Mammary epithelial cell (primary cell): Measurements from ENCODE around the gene RFX3.

Experiments
- CTCF ChIP-seq, 2 donors: IDR thresholded peaks in 1 of 2; conservative IDR thresholded peaks in 1 of 2; 2 replicates each; pipeline ENCODE4 v1.5.1; 2011 to 2012; ENCODE audit warnings: inconsistent platforms in 2 of 2, low read length in 2 of 2, mild to moderate bottlenecking in 2 of 2, control low read depth in 1 of 2, low read depth in 1 of 2; ENCODE audit not compliant: insufficient read depth in 1 of 2; ENCODE audit errors: extremely low read depth in 1 of 2
- EZH2 ChIP-seq: IDR thresholded peaks from 2 replicates; pipeline ENCODE4 v1.6.1; 2012; ENCODE audit warnings: low read length, inconsistent platforms, borderline replicate concordance

DNA sequence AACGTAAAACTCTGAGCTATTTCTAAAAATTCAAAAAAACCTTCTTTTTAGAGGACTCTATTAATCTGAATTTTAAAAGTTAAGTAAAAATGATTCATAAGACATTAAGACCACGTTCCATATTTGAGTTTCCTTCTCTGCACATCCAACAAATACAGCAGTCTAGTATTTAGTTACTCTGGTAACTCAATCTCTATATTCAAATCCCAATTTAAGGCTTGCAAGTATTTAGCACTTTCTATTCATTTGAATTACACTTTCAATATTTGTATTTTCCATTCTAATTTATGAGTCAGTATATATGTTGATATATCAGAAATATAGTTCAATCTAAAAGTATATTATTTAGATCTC is 17.7 kb downstream of the RFX3 start:
- no peak for TF ChIP-seq CTCF (conservative IDR thresholded peaks at IDR 0.05 in 1 of 2, IDR thresholded peaks at IDR 0.05 in 1 of 2; ENCODE audit: extremely low read depth in 1 of 2, insufficient read depth in 1 of 2, low read depth in 1 of 2, low read length in 2 of 2)
- TF ChIP-seq EZH2: no peak
